DOHH2 (cell line): Measurements from ENCODE around the gene PEF1.

ENCODE experiments used
- CTCF ChIP-seq: fragments of 200-600 bp; sonication (generic); IDR thresholded peaks from one replicate; pipeline ENCODE4 v1.5.1; 2014; ENCODE audit warnings: antibody characterized with exemption, mild to moderate bottlenecking, low read depth, low read length; ENCODE audit not compliant: poor library complexity, severe bottlenecking
- EZH2phosphoT487 ChIP-seq: fragments of 200-600 bp; sonication (generic); IDR thresholded peaks from 2 replicates; pipeline ENCODE4 v1.6.1; 2017; ENCODE audit warnings: borderline replicate concordance, mild to moderate bottlenecking, antibody characterized with exemption, low read length, moderate library complexity, mixed read lengths

- TF ChIP-seq EZH2phosphoT487, result no peak
- TF ChIP-seq CTCF, result no peak
These were observed 28.3 kb upstream of the PEF1 start for GRCh38 chr1:31672986-31673385.
